Chondrocyte (in vitro differentiated cells): Measurements from ENCODE around the gene MAP2K5. TPM values are rescaled to one million over a fixed set of nuclear protein-coding genes. Genes with fewer than 3 reads are reported as not detected.

Experiments used
- DNase-seq: peaks from one replicate; pipeline ENCODE4 v3.0.0; 2021; ENCODE audit warnings: mixed read lengths, low spot score
- H3K27ac Mint-ChIP-seq: one replicate; pipeline ENCODE4 v1.8.0; 2021; ENCODE audit warnings: mild to moderate bottlenecking, moderate library complexity, mixed read lengths; ENCODE audit not compliant: unreplicated experiment
- H3K27me3 Mint-ChIP-seq: 2 replicates; pipeline ENCODE4 v1.8.0; 2021; ENCODE audit warnings: low read depth, mixed read lengths
- H3K36me3 Mint-ChIP-seq: 2 replicates; pipeline ENCODE4 v1.8.0; 2021; ENCODE audit warnings: low read depth, mixed read lengths
- H3K4me1 Mint-ChIP-seq: 2 replicates; pipeline ENCODE4 v1.8.0; 2021; ENCODE audit warnings: low read depth, mild to moderate bottlenecking, mixed read lengths
- H3K4me3 Mint-ChIP-seq: one replicate; pipeline ENCODE4 v1.8.0; 2021; ENCODE audit warnings: mild to moderate bottlenecking, moderate library complexity, mixed read lengths; ENCODE audit not compliant: unreplicated experiment
- H3K9me3 Mint-ChIP-seq: 2 replicates; pipeline ENCODE4 v1.8.0; 2021; ENCODE audit warnings: low read depth, mixed read lengths
- total RNA-seq: library from RNA; stranded (reverse); gene quantifications from 3 replicates; pipeline ENCODE4 v1.2.1, GENCODE V29; 2021
- TF ChIP-seq, protein P1 (sequence below): fragments of 200-600 bp; sonication (generic); IDR thresholded peaks from 2 replicates; pipeline ENCODE4 v1.5.0; 2021; ENCODE audit warnings: antibody characterized with exemption, mild to moderate bottlenecking, moderate library complexity

The MAP2K5 gene
- total RNA-seq, 1 donor from 2014 or later, result 14.0 TPM

- TF ChIP-seq, protein P1, sequence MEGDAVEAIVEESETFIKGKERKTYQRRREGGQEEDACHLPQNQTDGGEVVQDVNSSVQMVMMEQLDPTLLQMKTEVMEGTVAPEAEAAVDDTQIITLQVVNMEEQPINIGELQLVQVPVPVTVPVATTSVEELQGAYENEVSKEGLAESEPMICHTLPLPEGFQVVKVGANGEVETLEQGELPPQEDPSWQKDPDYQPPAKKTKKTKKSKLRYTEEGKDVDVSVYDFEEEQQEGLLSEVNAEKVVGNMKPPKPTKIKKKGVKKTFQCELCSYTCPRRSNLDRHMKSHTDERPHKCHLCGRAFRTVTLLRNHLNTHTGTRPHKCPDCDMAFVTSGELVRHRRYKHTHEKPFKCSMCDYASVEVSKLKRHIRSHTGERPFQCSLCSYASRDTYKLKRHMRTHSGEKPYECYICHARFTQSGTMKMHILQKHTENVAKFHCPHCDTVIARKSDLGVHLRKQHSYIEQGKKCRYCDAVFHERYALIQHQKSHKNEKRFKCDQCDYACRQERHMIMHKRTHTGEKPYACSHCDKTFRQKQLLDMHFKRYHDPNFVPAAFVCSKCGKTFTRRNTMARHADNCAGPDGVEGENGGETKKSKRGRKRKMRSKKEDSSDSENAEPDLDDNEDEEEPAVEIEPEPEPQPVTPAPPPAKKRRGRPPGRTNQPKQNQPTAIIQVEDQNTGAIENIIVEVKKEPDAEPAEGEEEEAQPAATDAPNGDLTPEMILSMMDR, result no peak
- DNase-seq, result no peak
- peaks cover 8% of the 10 kb centered on the region for H3K4me1 Mint-ChIP-seq
- H3K9me3 Mint-ChIP-seq, result peaks cover 3% of the 10 kb centered on the region
- H3K27me3 Mint-ChIP-seq, result no peaks in the 10 kb centered on the region
- no peaks in the 10 kb centered on the region for H3K36me3 Mint-ChIP-seq
- no peak overlapping the region for H3K27ac Mint-ChIP-seq
- H3K4me3 Mint-ChIP-seq, result no peak overlapping the region
These were observed 311.0 kb downstream of the MAP2K5 start for GRCh38 chr15:67853454-67853853.

- Mint-ChIP-seq H3K4me3 (no peak overlapping the region), H3K27me3 (no peaks in the 10 kb centered on the region), H3K36me3 (no peaks in the 10 kb centered on the region), H3K27ac (no peak overlapping the region), H3K9me3 (peaks cover under 1% of the 10 kb centered on the region), H3K4me1 (peaks cover 8% of the 10 kb centered on the region)
- no peak for DNase-seq
- TF ChIP-seq, protein P1, result no peak
These were observed 311.9 kb downstream of the MAP2K5 start for GRCh38 chr15:67854358-67854757.

DNA sequence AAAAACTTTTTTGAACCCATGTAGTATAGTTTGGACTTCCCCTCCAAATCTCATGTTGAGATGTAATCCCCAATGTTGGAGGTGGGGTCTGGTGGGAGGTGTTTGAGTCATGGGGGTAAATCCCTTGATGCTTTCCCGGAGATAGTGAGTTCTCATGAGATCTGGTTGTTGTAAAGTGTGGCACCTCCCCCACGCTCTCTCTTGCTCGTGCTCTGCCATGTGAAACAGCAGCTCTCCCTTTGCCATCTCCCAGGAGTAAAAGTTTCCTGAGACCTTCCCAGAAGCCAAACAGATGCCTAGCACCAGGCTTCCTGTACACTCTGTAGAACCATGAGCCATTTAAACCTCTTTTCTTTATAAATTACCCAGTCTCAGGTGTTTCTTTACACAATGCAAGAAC lies 313.3 kb downstream of the MAP2K5 start:
- no peak overlapping the region for H3K27ac Mint-ChIP-seq
- no peaks in the 10 kb centered on the region for H3K9me3 Mint-ChIP-seq
- peaks cover 15% of the 10 kb centered on the region for H3K4me1 Mint-ChIP-seq

More for the DNA sequence above, 313.3 kb downstream of the MAP2K5 start:
- Mint-ChIP-seq H3K36me3 (no peaks in the 10 kb centered on the region), H3K27me3 (no peaks in the 10 kb centered on the region), H3K4me3 (no peak overlapping the region)
- TF ChIP-seq, protein P1, result no peak
- no peak for DNase-seq

Other genes with a start within 250 kb of the MAP2K5 start
- 4.4 to 5.5 TPM (median 5.2 TPM) in 3 replicates for gene C15orf61, start 21.6 kb upstream of the MAP2K5 start, total RNA-seq